Measurements from ENCODE around the gene TEKTIP1.

The TEKTIP1 gene

GRCh38 chr19:3492919-3493318 lies 46.1 kb upstream of the TEKTIP1 start:
- no peak for TF ChIP-seq EZH2phosphoT487 (IDR thresholded peaks at IDR 0.05; ENCODE audit: low read depth)
- no peak for TF ChIP-seq CTCF (IDR thresholded peaks at IDR 0.05; ENCODE audit: low read depth, low read length)
- Histone ChIP-seq H3K4me2 (ENCODE audit: low read length) (no peak overlapping the region), H3K27ac (ENCODE audit: low read length) (no peak overlapping the region), H3K4me3 (ENCODE audit: low read length) (no peak overlapping the region), H3K27me3 (ENCODE audit: low read depth, low read length) (no peaks in the 10 kb centered on the region), H2AFZ (ENCODE audit: low read depth, low read length) (no peak overlapping the region), H3K9ac (ENCODE audit: low read length) (no peak overlapping the region), H3K79me2 (ENCODE audit: low read length) (peaks cover 14% of the 10 kb centered on the region), H4K20me1 (ENCODE audit: insufficient read depth, low read length) (no peaks in the 10 kb centered on the region; the same call in 1 of the 2 replicates), H3K36me3 (replicated peaks; ENCODE audit: low read depth, low read length) (peaks cover 36% of the 10 kb centered on the region), H3K4me1 (ENCODE audit: low read length) (no peaks in the 10 kb centered on the region), H3K9me3 (ENCODE audit: insufficient read depth, low read length) (no peaks in the 10 kb centered on the region)

- Histone ChIP-seq H3K4me1 (ENCODE audit: low read length) (no peaks in the 10 kb centered on the region), H2AFZ (ENCODE audit: low read depth, low read length) (no peak overlapping the region), H3K4me2 (ENCODE audit: low read length) (no peak overlapping the region)
Observed at GRCh38 chr19:3493651-3494050, 45.3 kb upstream of the TEKTIP1 start.

GRCh38 chr19:3494051-3494450 lies 44.9 kb upstream of the TEKTIP1 start:
- Histone ChIP-seq H3K9me3 (ENCODE audit: insufficient read depth, low read length) (no peaks in the 10 kb centered on the region), H3K36me3 (replicated peaks; ENCODE audit: low read depth, low read length) (peaks cover 33% of the 10 kb centered on the region), H3K4me1 (ENCODE audit: low read length) (no peaks in the 10 kb centered on the region), H3K27ac (ENCODE audit: low read length) (no peak overlapping the region), H3K79me2 (ENCODE audit: low read length) (peaks cover 25% of the 10 kb centered on the region), H3K27me3 (ENCODE audit: low read depth, low read length) (no peaks in the 10 kb centered on the region), H2AFZ (ENCODE audit: low read depth, low read length) (no peak overlapping the region), H3K4me3 (ENCODE audit: low read length) (no peak overlapping the region), H3K9ac (ENCODE audit: low read length) (no peak overlapping the region), H3K4me2 (ENCODE audit: low read length) (no peak overlapping the region), H4K20me1 (ENCODE audit: insufficient read depth, low read length) (no peaks in the 10 kb centered on the region; the same call in 1 of the 2 replicates)
- TF ChIP-seq CTCF (IDR thresholded peaks at IDR 0.05; ENCODE audit: low read depth, low read length) (no peak), EZH2phosphoT487 (IDR thresholded peaks at IDR 0.05; ENCODE audit: low read depth) (no peak)

More at GRCh38 chr19:3493651-3494050, 45.3 kb upstream of the TEKTIP1 start:
- no peak overlapping the region for H3K4me3 ChIP-seq (ENCODE audit: low read length)
- H4K20me1 ChIP-seq (ENCODE audit: insufficient read depth, low read length) = no peaks in the 10 kb centered on the region; the same call in 1 of the 2 replicates
- no peak overlapping the region for H3K27ac ChIP-seq (ENCODE audit: low read length)
- peaks cover 21% of the 10 kb centered on the region for H3K79me2 ChIP-seq (ENCODE audit: low read length)
- no peaks in the 10 kb centered on the region for H3K27me3 ChIP-seq (ENCODE audit: low read depth, low read length)
- no peak for TF ChIP-seq EZH2phosphoT487 (IDR thresholded peaks at IDR 0.05; ENCODE audit: low read depth)
- no peak for TF ChIP-seq CTCF (IDR thresholded peaks at IDR 0.05; ENCODE audit: low read depth, low read length)
- no peak overlapping the region for H3K9ac ChIP-seq (ENCODE audit: low read length)
- peaks cover 33% of the 10 kb centered on the region for H3K36me3 ChIP-seq (replicated peaks; ENCODE audit: low read depth, low read length)
- no peaks in the 10 kb centered on the region for H3K9me3 ChIP-seq (ENCODE audit: insufficient read depth, low read length)

- H3K9ac ChIP-seq (ENCODE audit: low read length) = no peak overlapping the region
- peaks cover 33% of the 10 kb centered on the region for H3K36me3 ChIP-seq (replicated peaks; ENCODE audit: low read depth, low read length)
- no peak for TF ChIP-seq EZH2phosphoT487 (IDR thresholded peaks at IDR 0.05; ENCODE audit: low read depth)
- no peak for TF ChIP-seq CTCF (IDR thresholded peaks at IDR 0.05; ENCODE audit: low read depth, low read length)
- H4K20me1 ChIP-seq (ENCODE audit: insufficient read depth, low read length) = no peaks in the 10 kb centered on the region; the same call in 1 of the 2 replicates
- no peak overlapping the region for H3K27ac ChIP-seq (ENCODE audit: low read length)
- H3K79me2 ChIP-seq (ENCODE audit: low read length) = peaks cover 30% of the 10 kb centered on the region
- H3K4me3 ChIP-seq (ENCODE audit: low read length) = no peak overlapping the region
- no peak overlapping the region for H2AFZ ChIP-seq (ENCODE audit: low read depth, low read length)
- H3K27me3 ChIP-seq (ENCODE audit: low read depth, low read length) = no peaks in the 10 kb centered on the region
- no peaks in the 10 kb centered on the region for H3K9me3 ChIP-seq (ENCODE audit: insufficient read depth, low read length)
- H3K4me1 ChIP-seq (ENCODE audit: low read length) = peaks cover 4% of the 10 kb centered on the region; the same call in 1 of the 2 replicates
- no peak overlapping the region for H3K4me2 ChIP-seq (ENCODE audit: low read length)
Observed at GRCh38 chr19:3494559-3494958, 44.4 kb upstream of the TEKTIP1 start.
